ENCODE data around the gene DNASE2.

Gene DNASE2

DNA sequence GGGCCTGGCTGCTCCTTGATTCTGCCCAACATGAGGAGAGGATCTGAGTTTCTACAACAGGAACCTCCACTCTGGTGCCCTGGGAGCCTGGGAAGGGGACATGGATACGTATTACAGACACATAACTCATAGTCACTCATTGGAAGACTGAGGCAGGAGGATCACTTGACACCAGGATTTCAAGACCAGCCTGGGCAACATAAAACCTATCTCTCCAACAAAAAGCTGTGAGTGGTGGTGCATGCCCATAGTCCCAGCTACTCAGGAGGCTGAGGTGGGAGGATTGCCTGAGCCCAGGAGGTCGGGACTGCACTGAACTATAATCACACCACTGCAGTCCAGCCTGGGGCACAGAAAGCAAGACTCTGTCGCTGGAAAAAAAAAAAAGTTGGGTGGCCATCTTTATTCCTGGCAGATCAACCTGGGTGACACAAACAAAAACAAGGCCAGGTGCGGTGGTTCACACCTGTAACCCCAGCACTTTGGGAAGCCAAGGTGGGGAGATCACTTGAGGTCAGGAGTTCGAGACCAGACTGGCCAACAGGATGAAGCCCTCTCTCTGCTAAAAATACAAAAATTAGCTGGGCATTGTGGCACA lies 6.9 kb upstream of the DNASE2 start:
- in situ Hi-C loops (cut with MboI; ENCODE audit: low pct_unique_long_range_greater_than_20kb, low sequenced_read_pairs), result no loop called here
- DNase-seq, result no peak

DNA sequence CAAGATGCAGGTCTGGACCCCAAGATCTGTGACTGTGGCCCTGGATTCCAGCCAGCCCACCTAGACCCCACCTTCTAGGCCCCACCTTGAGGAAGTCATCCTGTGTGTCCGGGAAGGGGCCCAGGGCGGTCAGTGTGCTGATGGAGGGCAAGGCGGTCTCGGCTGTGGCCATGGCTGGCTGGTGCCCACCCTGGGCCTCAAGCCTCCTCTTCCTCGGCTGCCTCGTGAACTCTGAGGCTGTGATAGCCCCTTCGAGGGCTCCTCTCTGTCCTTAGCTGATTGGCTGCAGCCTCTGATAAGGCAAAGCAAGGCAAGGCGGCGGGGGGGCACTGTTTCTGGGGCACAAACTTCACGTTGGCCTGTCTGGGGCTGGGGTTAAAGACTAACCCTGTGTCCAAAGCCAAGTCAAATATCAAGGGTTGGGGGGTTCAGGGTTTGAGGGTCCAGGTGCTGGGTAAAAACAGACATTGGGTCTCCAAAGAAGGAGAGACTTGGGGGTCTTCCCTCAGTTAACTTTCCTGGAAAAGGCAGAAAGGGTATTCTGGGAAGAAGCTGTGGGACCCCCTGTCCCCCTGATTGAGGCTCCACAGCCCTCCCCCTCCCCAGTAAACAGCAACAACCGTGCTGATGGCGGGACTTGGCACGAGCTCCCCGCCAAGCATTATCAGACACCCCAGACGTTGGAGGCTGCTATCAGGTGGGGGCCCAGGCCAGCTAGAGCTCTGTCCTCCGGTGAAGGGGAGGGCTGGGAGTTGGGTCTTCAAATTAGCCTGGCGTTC lies 5.9 kb upstream of the DNASE2 start, which contains the start of gene KLF1:
Gene KLF1 (minus strand): TSS at position 233 of the 779 bp plus-strand sequence. CDS start 61 bp downstream, at position 172.
- in situ Hi-C loops (cut with MboI; ENCODE audit: low pct_unique_long_range_greater_than_20kb, low sequenced_read_pairs), result no loop called here
- DNase-seq, result no peak

DNA sequence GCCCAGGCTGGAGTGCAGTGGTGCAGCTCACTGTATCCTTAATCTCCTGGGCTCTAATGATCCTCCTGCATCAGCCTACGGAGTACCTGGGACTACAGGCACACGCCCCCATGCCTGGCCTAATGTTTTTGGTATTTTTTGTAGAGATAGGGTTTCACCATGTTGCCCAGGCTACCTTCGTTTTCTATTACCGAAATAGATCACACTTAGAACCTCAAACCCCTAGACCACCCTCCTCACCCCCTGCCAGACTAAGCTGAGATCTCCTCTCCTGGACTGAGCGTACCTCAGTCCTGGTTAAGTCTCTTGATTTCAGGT lies 5.4 kb upstream of the DNASE2 start:
- in situ Hi-C loops (cut with MboI; ENCODE audit: low pct_unique_long_range_greater_than_20kb, low sequenced_read_pairs), result no loop called here
- no peak for DNase-seq

DNA sequence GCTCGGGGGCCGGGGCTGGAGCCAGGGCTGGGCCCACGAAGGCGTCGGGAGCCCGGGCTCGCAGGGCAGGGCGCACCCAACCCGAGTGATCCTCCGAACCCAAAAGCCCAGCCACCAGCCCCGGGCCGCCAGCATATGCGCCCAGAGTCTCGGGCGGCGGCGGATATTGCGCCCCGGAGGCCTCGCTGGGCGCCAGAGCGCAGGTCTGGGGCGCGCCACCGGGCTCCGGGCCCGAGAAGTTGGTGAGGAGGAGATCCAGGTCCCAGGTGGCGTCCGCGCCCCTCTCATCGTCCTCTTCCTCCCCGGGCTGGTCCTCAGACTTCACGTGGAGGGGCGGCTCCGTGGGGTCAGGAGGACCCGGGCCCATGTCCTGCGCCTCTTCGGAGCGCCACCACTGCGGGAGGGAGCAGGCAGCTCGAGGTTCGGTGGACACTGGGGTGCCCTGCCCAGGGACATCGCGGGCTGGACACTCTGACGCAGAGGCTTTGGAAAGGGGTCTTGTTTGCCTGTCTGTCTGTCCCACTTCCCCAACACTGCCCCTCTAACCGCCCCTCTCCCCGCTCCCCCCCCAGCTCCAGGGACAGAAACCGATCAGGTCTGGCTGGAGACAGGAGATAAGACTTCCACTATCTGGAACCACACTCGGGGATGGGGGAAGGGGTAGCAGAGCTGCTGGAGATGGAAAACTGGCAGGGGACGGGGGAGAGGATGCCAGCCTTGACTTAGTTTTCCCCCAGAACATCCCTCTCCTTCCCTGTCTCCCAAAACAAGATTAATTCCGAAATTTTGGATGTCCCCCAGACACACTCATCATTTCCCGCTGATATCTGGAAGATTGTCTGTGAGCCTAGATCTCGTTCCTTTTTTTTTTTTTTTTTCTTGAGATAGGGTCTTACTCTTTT lies 4.8 kb upstream of the DNASE2 start:
- no peak for DNase-seq
- in situ Hi-C loops (cut with MboI; ENCODE audit: low pct_unique_long_range_greater_than_20kb, low sequenced_read_pairs), result no loop called here

DNA sequence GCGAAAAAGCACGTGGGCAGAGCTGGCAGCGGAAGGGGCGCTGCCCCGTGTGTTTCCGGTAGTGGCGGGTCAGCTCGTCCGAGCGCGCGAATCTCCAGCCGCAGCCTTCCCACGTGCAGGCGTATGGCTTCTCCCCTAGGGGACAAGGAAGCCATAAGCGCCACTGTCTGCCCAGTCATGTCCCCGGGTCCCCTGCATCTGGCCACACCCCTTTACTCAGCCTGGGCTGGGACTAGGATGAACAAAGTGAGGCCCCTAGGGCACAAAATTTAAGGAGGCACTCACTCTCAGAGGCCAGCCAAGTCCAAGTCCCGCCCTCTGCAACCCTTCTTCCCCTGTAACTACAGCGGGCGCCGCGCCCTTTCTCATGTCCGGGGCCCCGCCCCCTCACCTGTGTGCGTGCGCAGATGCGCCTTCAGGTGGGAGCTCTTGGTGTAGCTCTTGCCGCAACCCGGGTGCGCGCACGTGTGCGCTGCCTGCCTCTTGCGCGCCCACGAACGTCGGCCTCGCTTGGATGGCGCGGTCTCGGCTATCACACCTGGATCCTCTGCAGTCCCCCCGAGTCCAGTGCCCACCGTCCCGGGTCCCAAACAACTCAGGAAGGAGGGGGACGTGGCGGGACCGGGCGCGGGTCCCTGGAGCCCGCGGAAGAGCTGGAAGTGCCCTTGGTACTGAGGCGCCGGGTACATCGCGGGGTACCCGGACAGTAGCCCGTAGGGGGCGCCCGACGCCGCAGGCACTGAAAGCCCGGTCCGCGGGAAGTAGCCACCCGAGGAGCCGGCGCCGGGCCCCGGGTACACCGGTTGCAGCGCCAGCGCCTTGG lies 3.9 kb upstream of the DNASE2 start:
- in situ Hi-C loops (cut with MboI; ENCODE audit: low pct_unique_long_range_greater_than_20kb, low sequenced_read_pairs), result no loop called here
- DNase-seq, result no peak

DNA sequence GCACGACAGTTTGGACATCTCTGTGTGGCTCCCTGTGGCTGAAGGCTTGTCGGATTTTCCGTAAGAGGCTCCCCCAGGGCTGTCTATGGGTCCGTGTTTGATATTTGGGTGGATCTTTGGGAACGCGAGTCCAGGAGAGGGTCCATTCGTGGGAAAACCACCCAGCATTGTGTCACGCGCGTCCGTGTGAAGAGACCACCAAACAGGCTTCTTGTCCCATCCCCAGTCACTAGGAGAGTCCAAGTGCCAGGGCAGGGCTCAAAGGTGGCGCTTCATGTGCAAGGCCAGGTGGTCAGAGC lies 3.3 kb upstream of the DNASE2 start:
- no peak for DNase-seq
- in situ Hi-C loops (cut with MboI; ENCODE audit: low pct_unique_long_range_greater_than_20kb, low sequenced_read_pairs), result no loop called here

DNA sequence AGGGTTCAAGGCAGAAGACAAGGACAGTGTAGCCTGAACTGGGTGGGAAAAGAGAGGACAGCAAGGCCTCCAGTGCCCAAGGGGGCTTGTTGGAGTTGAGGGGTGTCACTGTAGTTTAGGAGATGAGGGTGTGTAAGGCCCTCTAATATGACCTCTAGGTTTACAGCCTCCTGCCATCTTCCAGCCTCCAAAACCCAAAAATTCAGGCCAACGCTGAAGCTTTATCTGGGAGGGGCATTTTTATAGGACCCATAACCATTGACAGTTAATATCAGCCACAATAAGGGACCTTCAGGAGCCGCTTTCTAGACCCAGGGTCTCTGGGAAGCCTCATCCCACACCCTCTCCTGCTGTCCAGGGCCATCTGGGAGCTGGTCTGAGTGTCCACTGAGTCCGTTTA lies 3.0 kb upstream of the DNASE2 start:
- in situ Hi-C loops (cut with MboI; ENCODE audit: low pct_unique_long_range_greater_than_20kb, low sequenced_read_pairs), result no loop called here

DNA sequence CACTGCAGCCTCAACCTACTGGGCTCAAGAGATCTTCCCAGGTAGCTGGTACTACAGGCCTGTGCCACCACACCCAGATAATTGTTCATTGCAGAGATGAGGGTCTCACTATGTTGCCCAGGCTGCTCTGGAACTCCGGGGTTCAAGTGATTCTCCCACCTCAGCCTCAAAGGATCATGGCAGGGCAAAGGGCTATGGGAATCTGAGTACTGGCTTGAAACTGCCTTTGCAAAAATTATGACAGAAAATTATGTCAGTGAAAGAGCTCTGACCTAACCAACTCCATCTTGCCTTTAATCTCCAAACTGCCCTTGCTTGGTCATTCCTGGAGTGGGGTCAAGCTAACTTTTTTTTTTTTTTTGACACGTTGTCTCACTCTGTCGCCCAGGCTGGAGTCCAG lies 1.3 kb upstream of the DNASE2 start:
- in situ Hi-C loops (cut with MboI; ENCODE audit: low pct_unique_long_range_greater_than_20kb, low sequenced_read_pairs), result no loop called here
- no peak for DNase-seq

More for the DNA sequence above, 3.0 kb upstream of the DNASE2 start:
- no peak for DNase-seq

DNA sequence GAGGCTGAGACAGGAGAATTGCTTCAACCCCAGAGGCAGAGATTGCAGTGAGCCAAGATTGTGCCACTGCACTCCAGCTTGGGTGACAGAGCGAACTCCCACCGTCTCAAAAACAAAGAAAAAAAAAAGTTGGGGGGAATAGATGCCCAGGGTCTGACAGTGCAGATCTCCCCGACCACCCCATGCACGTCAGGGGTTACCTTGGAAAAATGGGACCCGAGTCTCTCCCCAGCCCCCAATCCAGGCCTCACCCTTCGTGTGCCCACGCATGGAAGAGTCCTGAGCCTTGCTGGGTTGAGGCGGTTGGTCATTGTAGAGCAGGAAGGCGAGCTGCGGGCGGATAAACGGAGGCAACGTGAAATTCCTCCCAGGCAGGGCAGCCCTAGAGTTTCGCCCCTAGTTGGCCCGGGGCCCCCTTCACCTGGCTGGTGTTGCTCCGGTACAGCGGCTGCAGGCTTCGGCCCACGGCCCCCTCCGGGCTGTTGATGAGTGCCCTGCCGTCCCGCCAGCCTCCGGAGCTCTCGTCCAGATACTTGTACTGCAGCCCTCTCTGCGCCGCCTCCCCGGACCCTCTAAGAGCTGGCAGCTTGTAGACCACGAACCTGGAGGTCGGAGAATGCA lies 588 bp downstream of the DNASE2 start:
- peak; percentile 52 for DNase-seq

DNA sequence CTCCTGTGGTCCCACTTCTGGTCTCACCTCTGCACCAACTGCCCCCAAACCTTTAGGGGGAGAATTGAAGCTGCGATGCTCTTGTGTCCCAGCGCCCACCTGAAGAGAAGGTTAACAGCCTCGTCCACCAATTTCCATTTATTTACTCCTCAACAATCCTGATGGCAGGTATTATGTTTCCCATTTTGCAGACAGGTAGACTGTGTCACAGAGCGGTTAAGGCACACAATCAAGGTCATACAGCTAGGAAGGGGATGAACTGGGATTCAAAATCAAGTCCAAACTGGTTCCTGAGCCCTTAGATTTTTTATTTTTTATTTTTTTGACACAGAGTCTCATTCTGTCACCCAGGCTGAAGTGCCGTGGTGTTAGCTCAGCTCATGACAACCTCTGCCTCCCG lies 6.2 kb downstream of the DNASE2 start:
- DNase-seq, result no peak
- in situ Hi-C loops (cut with MboI; ENCODE audit: low pct_unique_long_range_greater_than_20kb, low sequenced_read_pairs), result no loop called here

More for the DNA sequence above, 588 bp downstream of the DNASE2 start:
- in situ Hi-C loops (cut with MboI; ENCODE audit: low pct_unique_long_range_greater_than_20kb, low sequenced_read_pairs), result no loop called here

DNA sequence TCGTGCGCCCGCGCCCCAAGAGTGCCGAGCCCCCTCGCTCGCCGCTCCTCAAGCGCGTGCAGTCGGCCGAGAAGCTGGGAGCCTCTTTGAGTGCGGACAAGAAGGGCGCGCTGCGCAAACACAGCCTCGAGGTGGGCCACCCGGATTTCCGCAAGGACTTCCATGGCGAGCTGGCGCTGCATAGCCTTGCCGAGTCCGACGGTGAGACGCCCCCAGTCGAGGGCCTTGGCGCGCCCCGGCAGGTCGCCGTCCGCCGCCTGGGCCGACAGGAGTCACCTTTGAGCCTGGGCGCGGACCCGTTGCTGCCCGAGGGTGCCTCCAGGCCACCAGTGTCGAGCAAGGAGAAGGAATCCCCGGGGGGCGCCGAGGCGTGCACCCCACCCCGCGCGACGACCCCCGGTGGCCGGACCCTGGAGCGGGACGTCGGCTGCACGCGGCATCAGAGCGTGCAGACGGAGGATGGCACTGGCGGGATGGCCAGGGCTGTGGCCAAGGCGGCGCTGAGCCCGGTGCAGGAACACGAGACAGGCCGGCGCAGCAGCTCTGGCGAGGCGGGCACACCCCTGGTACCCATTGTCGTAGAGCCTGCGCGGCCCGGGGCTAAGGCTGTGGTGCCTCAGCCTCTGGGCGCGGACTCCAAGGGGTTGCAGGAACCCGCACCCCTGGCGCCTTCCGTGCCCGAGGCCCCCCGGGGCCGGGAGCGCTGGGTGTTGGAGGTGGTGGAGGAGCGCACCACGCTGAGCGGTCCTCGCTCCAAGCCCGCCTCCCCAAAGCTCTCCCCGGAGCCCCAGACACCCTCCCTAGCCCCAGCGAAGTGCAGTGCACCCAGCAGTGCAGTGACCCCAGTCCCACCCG lies 7.1 kb downstream of the DNASE2 start:
- in situ Hi-C loops (cut with MboI; ENCODE audit: low pct_unique_long_range_greater_than_20kb, low sequenced_read_pairs), result no loop called here
- DNase-seq, result no peak

DNA sequence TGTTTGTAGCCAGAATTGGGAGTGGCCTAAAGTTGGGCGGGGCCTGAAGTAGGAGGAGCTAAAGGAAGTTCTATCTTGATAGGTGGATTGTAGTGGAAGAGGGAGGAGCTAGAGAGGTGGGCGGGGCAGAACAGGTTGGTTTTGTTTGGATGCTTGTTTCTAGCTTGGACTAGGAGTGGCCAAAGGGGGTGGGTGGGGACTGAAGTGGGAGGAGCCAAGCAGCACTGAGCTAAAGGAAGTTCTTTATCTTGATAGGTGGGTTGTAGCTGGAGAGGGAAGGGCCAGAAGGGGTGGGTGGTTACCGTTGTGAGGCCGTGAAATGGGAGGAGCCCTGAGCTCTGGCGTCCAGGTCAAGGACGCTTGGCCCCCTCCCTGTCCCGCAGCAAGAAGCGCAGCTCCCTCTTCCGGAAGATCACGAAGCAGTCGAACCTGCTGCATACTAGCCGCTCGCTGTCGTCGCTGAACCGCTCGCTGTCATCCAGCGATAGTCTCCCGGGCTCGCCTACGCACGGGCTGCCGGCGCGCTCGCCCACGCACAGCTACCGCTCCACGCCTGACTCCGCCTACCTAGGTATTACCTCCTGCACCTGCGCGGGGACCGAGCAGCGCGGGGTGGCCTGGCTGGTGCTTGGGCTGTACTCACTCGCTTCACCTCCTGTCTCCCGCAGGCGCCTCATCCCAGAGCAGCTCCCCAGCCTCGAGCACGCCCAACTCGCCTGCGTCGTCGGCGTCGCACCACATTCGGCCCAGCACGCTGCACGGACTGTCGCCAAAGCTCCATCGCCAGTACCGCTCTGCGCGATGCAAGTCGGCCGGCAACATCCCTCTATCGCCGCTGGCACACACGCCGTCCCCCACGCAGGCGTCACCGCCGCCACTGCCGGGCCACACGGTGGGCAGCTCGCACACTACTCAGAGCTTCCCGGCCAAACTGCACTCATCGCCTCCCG lies 8.0 kb downstream of the DNASE2 start:
- peak; percentile 66 for DNase-seq
- in situ Hi-C loops (cut with MboI; ENCODE audit: low pct_unique_long_range_greater_than_20kb, low sequenced_read_pairs), result no loop called here

DNA sequence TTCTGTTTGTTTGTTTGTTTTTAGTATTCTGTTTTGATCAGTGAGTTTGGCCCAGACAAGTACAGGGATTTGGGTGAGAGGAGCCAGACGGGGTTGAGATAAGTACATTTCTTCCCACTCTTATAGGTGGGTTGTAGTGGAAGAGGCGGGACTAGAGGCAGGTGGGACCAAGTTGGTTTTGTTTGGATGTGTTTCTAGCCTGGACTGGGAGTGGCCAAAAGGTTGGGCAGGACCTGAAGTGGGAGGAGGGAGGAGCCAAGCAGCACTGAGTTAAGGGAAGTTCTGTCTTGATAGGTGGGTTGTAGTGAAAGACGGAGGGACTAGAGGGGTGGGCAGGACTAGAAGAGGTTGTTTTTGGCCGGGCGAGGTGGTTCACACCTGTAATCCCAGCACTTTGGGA lies 9.0 kb downstream of the DNASE2 start:
- in situ Hi-C loops (cut with MboI; ENCODE audit: low pct_unique_long_range_greater_than_20kb, low sequenced_read_pairs), result no loop called here

DNA sequence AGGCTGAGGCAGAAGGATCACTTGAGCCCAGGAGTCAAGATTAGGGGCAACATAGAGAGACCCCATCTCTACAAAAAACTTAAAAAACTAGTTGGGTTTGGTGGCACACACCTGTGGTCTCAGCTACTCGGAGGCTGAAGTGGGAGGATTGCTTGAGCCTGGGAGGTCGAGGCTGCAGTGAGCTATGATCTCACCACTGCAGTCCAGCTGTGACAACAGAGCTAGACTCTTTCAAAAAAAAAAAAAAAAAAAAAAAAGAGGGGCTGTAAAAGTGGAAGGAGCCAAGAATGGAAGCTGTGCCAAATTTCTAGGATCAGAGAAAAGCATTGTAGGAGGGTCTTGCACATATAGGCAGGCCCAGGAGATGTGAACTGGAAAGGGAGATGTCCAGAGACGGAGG lies 9.6 kb downstream of the DNASE2 start:
- in situ Hi-C loops (cut with MboI; ENCODE audit: low pct_unique_long_range_greater_than_20kb, low sequenced_read_pairs), result no loop called here
- DNase-seq, result no peak

More for the DNA sequence above, 9.0 kb downstream of the DNASE2 start:
- peak; percentile 23 for DNase-seq

DNA sequence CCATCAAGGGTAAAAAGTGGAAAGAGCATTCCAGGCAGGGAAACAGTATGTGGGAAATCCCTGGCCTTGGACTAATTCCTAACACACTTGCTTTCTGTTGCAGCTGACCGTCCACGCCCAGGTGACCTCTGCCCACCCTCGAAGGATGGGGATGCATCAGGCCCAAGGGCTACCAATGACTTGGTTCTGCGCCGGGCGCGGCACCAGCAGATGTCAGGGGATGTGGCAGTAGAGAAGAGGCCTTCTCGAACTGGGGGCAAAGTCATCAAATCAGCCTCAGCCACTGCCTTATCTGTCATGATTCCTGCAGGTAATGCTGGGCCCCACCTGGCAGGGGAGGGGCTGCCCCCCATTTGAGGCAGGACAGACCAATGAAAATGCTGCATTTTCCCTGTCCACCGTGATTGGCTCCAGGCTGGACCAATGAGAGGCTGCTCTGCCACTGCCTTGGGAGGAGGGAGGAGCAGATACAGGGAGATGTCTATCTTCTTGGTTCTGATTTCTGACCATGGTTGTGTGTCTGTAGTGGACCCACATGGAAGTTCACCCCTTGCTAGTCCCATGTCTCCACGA lies 12.6 kb downstream of the DNASE2 start:
- no peak for DNase-seq
- in situ Hi-C loops (cut with MboI; ENCODE audit: low pct_unique_long_range_greater_than_20kb, low sequenced_read_pairs), result no loop called here

DNA sequence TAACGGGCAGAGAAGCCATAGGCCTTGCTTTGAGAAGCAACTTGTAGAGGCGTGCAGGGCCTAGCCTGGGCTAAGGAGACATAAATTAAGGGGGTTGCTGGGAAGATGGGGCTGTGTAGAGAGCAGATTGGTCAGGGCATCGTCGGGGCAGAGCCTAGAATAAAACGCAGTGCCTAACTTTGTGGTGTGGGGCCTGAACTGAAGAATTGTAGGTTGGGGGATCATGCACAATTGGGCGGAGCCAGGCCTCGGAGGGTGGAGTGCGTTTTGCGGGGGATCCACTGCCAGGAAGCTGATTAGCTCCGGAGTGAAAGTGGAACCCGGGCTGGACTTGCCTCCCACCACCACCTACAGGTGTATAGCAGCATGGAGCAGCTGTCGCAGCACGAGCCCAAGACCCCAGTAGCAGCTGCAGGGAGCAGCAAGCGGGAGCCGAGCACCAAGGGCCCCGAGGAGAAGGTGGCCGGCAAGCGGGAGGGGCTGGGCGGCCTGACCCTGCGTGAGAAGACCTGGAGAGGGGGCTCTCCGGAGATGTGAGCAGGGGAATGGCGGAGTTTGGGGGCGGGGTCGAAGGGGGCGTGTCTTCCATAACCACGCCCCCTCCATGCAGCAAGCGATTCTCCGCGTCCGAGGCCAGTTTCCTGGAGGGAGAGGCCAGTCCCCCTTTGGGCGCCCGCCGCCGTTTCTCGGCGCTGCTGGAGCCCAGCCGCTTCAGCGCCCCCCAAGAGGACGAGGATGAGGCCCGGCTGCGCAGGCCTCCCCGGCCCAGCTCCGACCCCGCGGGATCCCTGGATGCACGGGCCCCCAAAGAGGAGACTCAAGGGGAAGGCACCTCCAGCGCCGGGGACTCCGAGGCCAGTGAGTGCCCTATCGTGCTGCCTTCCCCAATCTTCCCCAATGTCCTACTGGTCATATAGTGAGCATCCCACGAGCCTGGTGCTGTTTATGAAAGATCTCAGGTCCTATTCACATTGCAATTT lies 13.8 kb downstream of the DNASE2 start:
- DNase-seq, result no peak
- in situ Hi-C loops (cut with MboI; ENCODE audit: low pct_unique_long_range_greater_than_20kb, low sequenced_read_pairs), result no loop called here

Data from KBM-7 (cell line).